ENCODE results near the gene SPNS2.

The SPNS2 gene

GRCh38 chr17:4480929-4481898 is 17.5 kb upstream of the SPNS2 start:
- no peak for DNase-seq (ENCODE audit: low read depth in 2 of 2)

- no peak for DNase-seq (ENCODE audit: low read depth in 2 of 2)
These were observed 16.2 kb upstream of the SPNS2 start for GRCh38 chr17:4482338-4483011.

- DNase-seq (ENCODE audit: low read depth in 2 of 2), result no peak
These were observed 15.5 kb upstream of the SPNS2 start for GRCh38 chr17:4483012-4483840.

GRCh38 chr17:4485676-4486646 is 12.7 kb upstream of the SPNS2 start:
- peak in 1 of 2 donors; percentile 47 for DNase-seq (ENCODE audit: low read depth in 2 of 2)

GRCh38 chr17:4487296-4487695 is 11.4 kb upstream of the SPNS2 start:
- no peak for DNase-seq (ENCODE audit: low read depth in 2 of 2)

- DNase-seq (ENCODE audit: low read depth in 2 of 2), result no peak
These were observed 10.6 kb upstream of the SPNS2 start for GRCh38 chr17:4487820-4488716.

GRCh38 chr17:4488989-4489595 is 9.6 kb upstream of the SPNS2 start:
- DNase-seq (ENCODE audit: low read depth in 2 of 2), result no peak

GRCh38 chr17:4490109-4490591 is 8.5 kb upstream of the SPNS2 start:
- DNase-seq (ENCODE audit: low read depth in 2 of 2), result no peak

GRCh38 chr17:4490637-4491061 is 8.0 kb upstream of the SPNS2 start:
- no peak for DNase-seq (ENCODE audit: low read depth in 2 of 2)

- DNase-seq (ENCODE audit: low read depth in 2 of 2), result no peak
These were observed 5.7 kb upstream of the SPNS2 start for GRCh38 chr17:4492721-4493561.

GRCh38 chr17:4497101-4497824 is 1.4 kb upstream of the SPNS2 start:
- DNase-seq (ENCODE audit: low read depth in 2 of 2), result no peak

GRCh38 chr17:4499431-4500190 is 930 bp downstream of the SPNS2 start:
- no peak for DNase-seq (ENCODE audit: low read depth in 2 of 2)

GRCh38 chr17:4500191-4500571 is 1.5 kb downstream of the SPNS2 start:
- DNase-seq (ENCODE audit: low read depth in 2 of 2), result no peak

- no peak for DNase-seq (ENCODE audit: low read depth in 2 of 2)
These were observed 2.7 kb downstream of the SPNS2 start for GRCh38 chr17:4501295-4501949.

GRCh38 chr17:4502466-4503154 is 3.9 kb downstream of the SPNS2 start:
- DNase-seq (ENCODE audit: low read depth in 2 of 2), result no peak

Measured in stimulated activated CD4-positive, alpha-beta T cell treated with anti-CD3 and anti-CD28 coated beads, Interleukin-15, amount 100 ng/mL, for 48 hours (primary cell).